ENCODE results near the gene SNTB2.

DNA sequence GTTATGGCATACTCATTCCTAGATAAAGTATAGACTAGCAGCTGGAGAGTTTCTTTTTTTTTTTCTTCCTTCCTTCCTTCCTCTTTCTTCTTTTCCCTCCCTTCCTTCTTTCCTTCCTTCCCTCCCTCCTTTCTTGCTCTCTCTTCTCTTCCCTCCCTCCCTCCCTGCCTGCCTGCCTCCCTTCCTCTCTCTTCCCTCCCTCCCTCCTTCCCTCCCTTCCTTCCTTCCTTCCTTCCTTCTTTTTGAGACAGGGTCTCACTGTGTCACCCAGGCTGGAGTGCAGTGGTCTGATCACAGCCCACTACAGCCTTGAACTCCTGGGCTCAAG lies 7.0 kb upstream of the SNTB2 start:
- TF ChIP-seq EGR1 (IDR thresholded peaks at IDR 0.05) = no peak
- TF ChIP-seq CREB1 (IDR thresholded peaks at IDR 0.05; ENCODE audit: low read depth) = no peak
- TF ChIP-seq, protein P1, sequence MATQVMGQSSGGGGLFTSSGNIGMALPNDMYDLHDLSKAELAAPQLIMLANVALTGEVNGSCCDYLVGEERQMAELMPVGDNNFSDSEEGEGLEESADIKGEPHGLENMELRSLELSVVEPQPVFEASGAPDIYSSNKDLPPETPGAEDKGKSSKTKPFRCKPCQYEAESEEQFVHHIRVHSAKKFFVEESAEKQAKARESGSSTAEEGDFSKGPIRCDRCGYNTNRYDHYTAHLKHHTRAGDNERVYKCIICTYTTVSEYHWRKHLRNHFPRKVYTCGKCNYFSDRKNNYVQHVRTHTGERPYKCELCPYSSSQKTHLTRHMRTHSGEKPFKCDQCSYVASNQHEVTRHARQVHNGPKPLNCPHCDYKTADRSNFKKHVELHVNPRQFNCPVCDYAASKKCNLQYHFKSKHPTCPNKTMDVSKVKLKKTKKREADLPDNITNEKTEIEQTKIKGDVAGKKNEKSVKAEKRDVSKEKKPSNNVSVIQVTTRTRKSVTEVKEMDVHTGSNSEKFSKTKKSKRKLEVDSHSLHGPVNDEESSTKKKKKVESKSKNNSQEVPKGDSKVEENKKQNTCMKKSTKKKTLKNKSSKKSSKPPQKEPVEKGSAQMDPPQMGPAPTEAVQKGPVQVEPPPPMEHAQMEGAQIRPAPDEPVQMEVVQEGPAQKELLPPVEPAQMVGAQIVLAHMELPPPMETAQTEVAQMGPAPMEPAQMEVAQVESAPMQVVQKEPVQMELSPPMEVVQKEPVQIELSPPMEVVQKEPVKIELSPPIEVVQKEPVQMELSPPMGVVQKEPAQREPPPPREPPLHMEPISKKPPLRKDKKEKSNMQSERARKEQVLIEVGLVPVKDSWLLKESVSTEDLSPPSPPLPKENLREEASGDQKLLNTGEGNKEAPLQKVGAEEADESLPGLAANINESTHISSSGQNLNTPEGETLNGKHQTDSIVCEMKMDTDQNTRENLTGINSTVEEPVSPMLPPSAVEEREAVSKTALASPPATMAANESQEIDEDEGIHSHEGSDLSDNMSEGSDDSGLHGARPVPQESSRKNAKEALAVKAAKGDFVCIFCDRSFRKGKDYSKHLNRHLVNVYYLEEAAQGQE (IDR thresholded peaks at IDR 0.05; ENCODE audit: low read depth) = no peak
- TF ChIP-seq FOXM1 (IDR thresholded peaks at IDR 0.05; ENCODE audit: borderline replicate concordance, low read depth) = no peak
- no peak for TF ChIP-seq TEAD4 (IDR thresholded peaks at IDR 0.05)
- TF ChIP-seq RAD21 (IDR thresholded peaks at IDR 0.05; ENCODE audit: low read depth) = no peak
- TF ChIP-seq EP300 (IDR thresholded peaks at IDR 0.05; ENCODE audit: borderline replicate concordance) = no peak
- TF ChIP-seq YY1 (IDR thresholded peaks at IDR 0.05; ENCODE audit: low read depth) = no peak
- no peak for TF ChIP-seq TAF1 (IDR thresholded peaks at IDR 0.05; ENCODE audit: low read depth)

Data from Ishikawa (cell line).